Astrocyte of the cerebellum (primary cell): ENCODE measurements around the gene PLPP2.

Source experiments
- DNase-seq: peaks from one replicate; pipeline ENCODE4 v3.0.0-alpha.2; 2011; ENCODE audit warnings: low read depth
- H3K4me3 ChIP-seq: 2 replicates; pipeline ENCODE4 v1.5.1; 2011; ENCODE audit warnings: mild to moderate bottlenecking, low read depth, low read length, moderate library complexity
- in situ Hi-C: cut with HindIII; loops from 2 replicates; pipeline ENCODE4 v1.10.0; 2017; ENCODE audit warnings: low sequenced_read_pairs
- TF ChIP-seq, protein P1 (sequence below): IDR thresholded peaks from 2 replicates; pipeline ENCODE4 v1.5.1; 2012; ENCODE audit warnings: low read length, low read depth, moderate library complexity, mild to moderate bottlenecking; ENCODE audit errors: missing control alignments

Gene PLPP2

DNA sequence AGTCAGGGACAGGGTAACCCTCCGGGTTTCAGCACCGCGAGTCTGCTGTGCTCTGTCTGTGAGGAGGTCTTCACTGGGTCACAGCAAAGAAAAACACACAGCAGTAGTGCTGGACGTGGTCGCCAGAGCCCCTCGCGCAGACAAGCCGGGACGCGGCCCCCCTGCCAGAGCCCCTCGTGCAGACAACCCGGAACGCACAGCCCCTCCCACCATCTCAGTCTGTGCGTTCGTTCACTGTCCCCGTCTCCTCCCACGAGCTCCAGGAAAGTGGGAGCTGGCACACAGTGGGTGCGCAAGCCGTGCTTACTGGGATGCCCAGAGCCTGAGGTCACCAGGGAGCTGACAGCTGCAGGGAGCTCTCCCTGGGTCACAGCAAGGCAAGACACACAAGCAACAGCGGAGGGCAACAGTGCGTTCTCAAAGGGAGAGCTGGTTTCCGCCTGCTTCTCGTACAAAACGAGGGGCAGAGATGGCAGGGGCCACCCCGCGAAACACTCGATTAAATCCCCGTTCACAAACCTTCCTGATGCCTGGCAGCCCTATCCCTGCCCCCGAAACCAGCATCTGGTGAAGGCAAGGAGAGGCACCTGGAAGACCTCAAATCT lies 3.2 kb upstream of the PLPP2 start:
- H3K4me3 ChIP-seq = no peak overlapping the region
- in situ Hi-C loops = no loop called here
- no peak for DNase-seq
- TF ChIP-seq, protein P1, sequence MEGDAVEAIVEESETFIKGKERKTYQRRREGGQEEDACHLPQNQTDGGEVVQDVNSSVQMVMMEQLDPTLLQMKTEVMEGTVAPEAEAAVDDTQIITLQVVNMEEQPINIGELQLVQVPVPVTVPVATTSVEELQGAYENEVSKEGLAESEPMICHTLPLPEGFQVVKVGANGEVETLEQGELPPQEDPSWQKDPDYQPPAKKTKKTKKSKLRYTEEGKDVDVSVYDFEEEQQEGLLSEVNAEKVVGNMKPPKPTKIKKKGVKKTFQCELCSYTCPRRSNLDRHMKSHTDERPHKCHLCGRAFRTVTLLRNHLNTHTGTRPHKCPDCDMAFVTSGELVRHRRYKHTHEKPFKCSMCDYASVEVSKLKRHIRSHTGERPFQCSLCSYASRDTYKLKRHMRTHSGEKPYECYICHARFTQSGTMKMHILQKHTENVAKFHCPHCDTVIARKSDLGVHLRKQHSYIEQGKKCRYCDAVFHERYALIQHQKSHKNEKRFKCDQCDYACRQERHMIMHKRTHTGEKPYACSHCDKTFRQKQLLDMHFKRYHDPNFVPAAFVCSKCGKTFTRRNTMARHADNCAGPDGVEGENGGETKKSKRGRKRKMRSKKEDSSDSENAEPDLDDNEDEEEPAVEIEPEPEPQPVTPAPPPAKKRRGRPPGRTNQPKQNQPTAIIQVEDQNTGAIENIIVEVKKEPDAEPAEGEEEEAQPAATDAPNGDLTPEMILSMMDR = no peak

GRCh38 chr19:293436-294110 lies 2.4 kb upstream of the PLPP2 start:
- TF ChIP-seq, protein P1 = no peak
- in situ Hi-C loops = no loop called here
- H3K4me3 ChIP-seq = no peak overlapping the region
- DNase-seq = no peak

- H3K4me3 ChIP-seq = no peak overlapping the region
- TF ChIP-seq, protein P1 = no peak
- in situ Hi-C loops = no loop called here
- DNase-seq = no peak
Measured at GRCh38 chr19:292951-293350, 1.7 kb upstream of the PLPP2 start.

DNA sequence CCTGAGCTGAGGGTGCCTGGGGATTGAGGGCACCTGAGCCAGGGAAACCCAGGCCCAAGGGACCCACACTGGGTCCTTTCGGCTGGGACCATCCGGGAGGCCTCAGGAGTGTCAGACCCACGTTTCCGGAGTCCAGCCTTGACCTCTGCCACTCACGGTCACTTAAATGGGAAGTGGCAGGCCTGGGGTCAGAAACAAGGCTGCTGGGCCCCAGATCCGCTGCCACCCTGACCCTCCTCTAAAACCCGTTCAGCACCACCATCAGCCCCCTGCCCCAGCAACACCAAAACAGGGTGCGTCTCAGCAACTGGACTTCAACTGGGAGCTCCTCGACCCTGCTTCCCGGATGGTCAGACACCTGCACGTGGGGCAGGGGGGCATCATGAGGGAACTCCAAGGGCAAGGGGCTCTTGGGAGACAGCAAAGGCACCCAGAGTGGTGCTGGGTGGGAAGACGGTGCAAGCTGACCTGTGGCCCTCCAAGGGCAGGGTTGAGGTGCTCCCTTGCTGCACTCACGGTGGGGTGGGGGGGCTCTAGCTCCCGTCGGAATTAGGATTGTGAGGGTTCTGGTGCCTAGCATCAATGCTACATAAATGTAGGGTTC lies 1.2 kb upstream of the PLPP2 start:
- TF ChIP-seq, protein P1 = no peak
- no peak for DNase-seq
- H3K4me3 ChIP-seq = no peak overlapping the region
- in situ Hi-C loops = no loop called here

- peak overlapping the region; percentile 30 for H3K4me3 ChIP-seq
- DNase-seq = no peak
- TF ChIP-seq, protein P1 = no peak
- in situ Hi-C loops = no loop called here
Measured at GRCh38 chr19:291561-292280, 518 bp upstream of the PLPP2 start.

DNA sequence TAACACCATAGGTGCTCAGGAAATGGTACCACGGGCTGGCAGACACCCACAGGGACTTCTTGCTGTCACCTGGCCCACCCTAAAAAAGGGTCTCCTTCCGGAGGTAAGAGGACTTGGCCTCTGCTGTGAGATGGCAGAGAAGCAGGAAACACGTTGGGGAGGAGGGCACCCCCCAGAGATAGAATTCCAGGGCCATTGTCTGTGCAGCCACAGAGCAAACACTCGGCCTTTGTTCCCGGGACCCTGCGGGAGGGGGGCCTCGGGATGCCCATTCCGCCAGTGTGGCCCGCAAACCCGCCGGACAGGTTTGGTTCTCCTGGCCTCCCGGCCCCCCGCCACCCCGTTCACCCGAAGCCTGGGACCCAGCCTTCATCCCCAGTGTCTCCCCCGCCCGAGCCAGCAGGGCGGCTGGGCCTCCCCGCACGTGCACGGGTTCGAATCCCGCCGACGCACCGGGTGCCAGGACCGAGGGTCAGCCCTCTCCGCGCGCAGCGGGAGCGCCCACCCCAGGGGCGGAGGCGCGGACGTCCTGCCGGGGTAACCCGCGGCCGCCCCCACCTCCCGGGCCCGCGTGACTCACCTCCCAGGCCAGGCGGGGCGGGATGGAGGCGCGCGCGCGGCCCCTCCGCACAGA lies 714 bp downstream of the PLPP2 start:
- TF ChIP-seq, protein P1 = no peak
- in situ Hi-C loops = no loop called here
- no peak for DNase-seq
- peak overlapping the region; percentile 57 for H3K4me3 ChIP-seq
